ENCODE data around the gene PACSIN1.

DNA sequence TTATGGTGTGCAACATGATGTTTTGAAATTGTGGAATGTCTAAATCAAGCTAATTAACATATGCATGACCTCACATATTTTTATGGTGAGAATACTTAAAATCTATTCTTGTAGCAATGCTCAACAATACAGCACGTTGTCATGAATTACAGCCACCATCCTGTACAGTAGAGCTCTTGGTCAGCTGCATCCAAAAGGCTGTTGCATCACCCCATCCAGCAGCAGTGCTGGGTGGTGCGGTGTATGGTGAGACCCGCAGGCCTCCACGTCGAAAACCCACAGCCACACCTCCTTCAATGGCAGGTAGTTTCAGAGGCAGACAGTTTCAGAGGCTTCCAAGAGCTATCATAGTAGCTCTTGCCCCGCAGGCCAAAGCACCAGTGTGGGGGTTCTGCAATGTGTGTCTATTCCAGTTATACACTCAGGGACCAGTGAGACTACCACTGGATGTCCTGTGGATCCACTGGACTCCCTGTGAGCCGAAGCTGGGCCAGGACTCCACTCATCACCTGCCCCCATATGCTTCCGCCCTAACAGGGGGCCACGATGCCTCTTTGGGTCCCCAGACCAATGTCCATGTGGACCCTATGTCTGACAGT lies 23.4 kb downstream of the PACSIN1 start:
- no peak for TF ChIP-seq POLR2A (IDR thresholded peaks at IDR 0.05)
- TF ChIP-seq, protein P1, sequence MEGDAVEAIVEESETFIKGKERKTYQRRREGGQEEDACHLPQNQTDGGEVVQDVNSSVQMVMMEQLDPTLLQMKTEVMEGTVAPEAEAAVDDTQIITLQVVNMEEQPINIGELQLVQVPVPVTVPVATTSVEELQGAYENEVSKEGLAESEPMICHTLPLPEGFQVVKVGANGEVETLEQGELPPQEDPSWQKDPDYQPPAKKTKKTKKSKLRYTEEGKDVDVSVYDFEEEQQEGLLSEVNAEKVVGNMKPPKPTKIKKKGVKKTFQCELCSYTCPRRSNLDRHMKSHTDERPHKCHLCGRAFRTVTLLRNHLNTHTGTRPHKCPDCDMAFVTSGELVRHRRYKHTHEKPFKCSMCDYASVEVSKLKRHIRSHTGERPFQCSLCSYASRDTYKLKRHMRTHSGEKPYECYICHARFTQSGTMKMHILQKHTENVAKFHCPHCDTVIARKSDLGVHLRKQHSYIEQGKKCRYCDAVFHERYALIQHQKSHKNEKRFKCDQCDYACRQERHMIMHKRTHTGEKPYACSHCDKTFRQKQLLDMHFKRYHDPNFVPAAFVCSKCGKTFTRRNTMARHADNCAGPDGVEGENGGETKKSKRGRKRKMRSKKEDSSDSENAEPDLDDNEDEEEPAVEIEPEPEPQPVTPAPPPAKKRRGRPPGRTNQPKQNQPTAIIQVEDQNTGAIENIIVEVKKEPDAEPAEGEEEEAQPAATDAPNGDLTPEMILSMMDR (IDR thresholded peaks at IDR 0.05): no peak
